AG04449 (cell line): ENCODE results near the gene AGPAT4.

Experiments used
- CTCF ChIA-PET: fragments of 350-600 bp; formaldehyde crosslinking; extraction: SDS; loops from one replicate; lab custom pipeline; 2021; ENCODE audit warnings: antibody characterized with exemption; lab: Yijun Ruan, JAX
- POLR2A ChIA-PET: fragments of 400-600, 350-600 bp; formaldehyde crosslinking; extraction: SDS; loops from one replicate; lab custom pipeline; 2020; ENCODE audit warnings: antibody characterized with exemption, inconsistent platforms; lab: Yijun Ruan, JAX
- DNase-seq: peaks from one replicate; pipeline ENCODE4 v3.0.0-alpha.2; 2010; ENCODE audit warnings: low read depth, low spot score
- H3K4me3 ChIP-seq: 2 replicates; pipeline ENCODE4 v1.5.1; 2011; ENCODE audit warnings: low read depth, mild to moderate bottlenecking, control low read depth, low read length
- CTCF ChIP-seq: IDR thresholded peaks from one replicate; pipeline ENCODE4 v1.5.1; 2011; ENCODE audit warnings: mild to moderate bottlenecking, moderate library complexity, low read length, control low read depth, inconsistent platforms; ENCODE audit not compliant: insufficient read depth; ENCODE audit errors: missing control alignments

The AGPAT4 gene

GRCh38 chr6:161254464-161255253 lies 19.2 kb downstream of the AGPAT4 start:
- no peak for TF ChIP-seq CTCF
- H3K4me3 ChIP-seq, result no peak overlapping the region
- ChIA-PET CTCF (interaction anchor here (2.0 kb wide), 1 partner anchor 116 kb away, joined by 6 read pairs; no protein-coding TSS in a partner anchor), POLR2A (no interaction called here)
- DNase-seq, result peak; percentile 16

- ChIA-PET POLR2A (no interaction called here), CTCF (interaction anchor here (1.0 to 2.0 kb wide), 3 partner anchors 15 to 117 kb away, joined by 3 to 6 read pairs (median 4); no protein-coding TSS in a partner anchor)
- TF ChIP-seq CTCF, result no peak
- no peak overlapping the region for H3K4me3 ChIP-seq
- DNase-seq, result no peak
These were observed 19.8 kb downstream of the AGPAT4 start for GRCh38 chr6:161254126-161254463.

- CTCF ChIA-PET, result no interaction called here
- POLR2A ChIA-PET, result no interaction called here
- no peak for TF ChIP-seq CTCF
These were observed 22.5 kb downstream of the AGPAT4 start for GRCh38 chr6:161251345-161251744.

GRCh38 chr6:161249327-161249726 lies 24.5 kb downstream of the AGPAT4 start:
- CTCF ChIA-PET, result interaction anchor here (1.1 kb wide), 1 partner anchor 9 kb away, joined by 3 read pairs; no protein-coding TSS in a partner anchor
- no peak overlapping the region for H3K4me3 ChIP-seq
- POLR2A ChIA-PET, result interaction anchor here (0.6 kb wide), 1 partner anchor 22 kb away, joined by 3 read pairs; no protein-coding TSS in a partner anchor
- TF ChIP-seq CTCF, result no peak
- DNase-seq, result no peak

More at GRCh38 chr6:161251345-161251744, 22.5 kb downstream of the AGPAT4 start:
- DNase-seq, result no peak
- H3K4me3 ChIP-seq, result no peak overlapping the region

- DNase-seq, result no peak
- H3K4me3 ChIP-seq, result no peak overlapping the region
- ChIA-PET CTCF (no interaction called here), POLR2A (interaction anchor here (0.6 kb wide), 1 partner anchor 209 kb away, joined by 3 read pairs; no protein-coding TSS in a partner anchor)
- TF ChIP-seq CTCF, result no peak
These were observed 27.1 kb downstream of the AGPAT4 start for GRCh38 chr6:161246725-161247124.

GRCh38 chr6:161245363-161245762 lies 28.5 kb downstream of the AGPAT4 start:
- TF ChIP-seq CTCF, result no peak
- CTCF ChIA-PET, result interaction anchor here (0.6 kb wide), 1 partner anchor 9 kb away, joined by 4 read pairs; no protein-coding TSS in a partner anchor

More at GRCh38 chr6:161245363-161245762, 28.5 kb downstream of the AGPAT4 start:
- DNase-seq, result no peak
- POLR2A ChIA-PET, result no interaction called here
- no peak overlapping the region for H3K4me3 ChIP-seq
